Activated naive CD4-positive, alpha-beta T cell treated with anti-CD3 and anti-CD28 coated beads, Interleukin-2, amount 50 U/mL, for 16 hours (primary cell): ENCODE data around the gene SIRT2.
"Not testable (repeated sequence)": the region's sequence is repeated elsewhere in the genome, so short reads cannot be mapped to it uniquely, and the experiment has no call there.

Experiments
- DNase-seq: peaks from one replicate; pipeline ENCODE4 v3.0.0-alpha.2; 2020

SIRT2 gene

GRCh38 chr19:38862321-38863059 is 36.9 kb downstream of the SIRT2 start:
- no peak for DNase-seq

GRCh38 chr19:38861368-38861767 is 38.0 kb downstream of the SIRT2 start:
- DNase-seq = no peak

- not testable (repeated sequence) for DNase-seq
Observed at GRCh38 chr19:38859631-38860204, 39.7 kb downstream of the SIRT2 start.

DNA sequence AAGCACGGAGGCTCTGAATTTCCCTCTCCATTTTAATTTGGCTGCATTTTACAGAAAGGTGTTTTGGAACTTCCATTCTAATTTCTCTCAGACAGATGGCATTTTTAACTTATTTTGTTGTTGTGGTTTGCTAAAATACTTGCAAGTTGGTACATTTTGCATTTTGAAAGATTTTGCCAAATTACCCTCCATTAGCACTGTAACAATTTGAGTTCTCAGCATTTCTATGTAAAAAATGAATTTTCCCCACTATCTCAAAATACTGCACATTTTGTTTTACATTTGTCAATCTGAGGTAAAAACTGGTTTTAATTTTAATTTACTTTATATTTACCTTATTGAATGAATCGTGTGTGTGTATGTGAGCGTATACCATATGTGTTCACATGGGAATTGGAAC is 42.6 kb downstream of the SIRT2 start:
- DNase-seq = no peak

DNA sequence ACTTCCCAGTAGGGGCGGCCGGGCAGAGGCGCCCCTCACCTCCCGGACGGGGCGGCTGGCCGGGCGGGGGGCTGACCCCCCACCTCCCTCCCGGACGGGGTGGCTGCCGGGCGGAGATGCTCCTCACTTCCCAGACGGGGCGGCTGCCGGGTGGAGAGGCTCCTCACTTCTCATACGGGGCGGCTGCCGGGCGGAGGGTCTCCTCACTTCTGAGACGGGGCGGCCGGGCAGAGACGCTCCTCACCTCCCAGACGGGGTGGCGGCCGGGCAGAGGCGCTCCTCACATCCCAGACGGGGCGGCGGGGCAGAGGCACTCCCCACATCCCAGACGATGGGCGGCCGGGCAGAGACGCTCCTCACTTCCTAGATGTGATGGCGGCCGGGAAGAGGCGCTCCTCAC is 43.7 kb downstream of the SIRT2 start:
- not testable (repeated sequence) for DNase-seq

DNA sequence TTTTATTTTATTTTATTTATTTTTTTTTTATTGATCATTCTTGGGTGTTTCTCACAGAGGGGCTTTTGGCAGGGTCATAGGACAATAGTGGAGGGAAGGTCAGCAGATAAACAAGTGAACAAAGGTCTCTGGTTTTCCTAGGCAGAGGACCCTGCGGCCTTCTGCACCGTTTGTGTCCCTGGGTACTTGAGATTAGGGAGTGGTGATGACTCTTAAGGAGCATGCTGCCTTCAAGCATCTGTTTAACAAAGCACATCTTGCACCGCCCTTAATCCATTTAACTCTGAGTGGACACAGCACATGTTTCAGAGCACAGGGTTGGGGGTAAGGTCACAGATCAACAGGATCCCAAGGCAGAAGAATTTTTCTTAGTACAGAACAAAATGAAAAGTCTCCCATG is 44.5 kb downstream of the SIRT2 start:
- not testable (repeated sequence) for DNase-seq

- no peak for DNase-seq
Observed at GRCh38 chr19:38853214-38853613, 46.2 kb downstream of the SIRT2 start.

GRCh38 chr19:38852231-38853044 is 47.0 kb downstream of the SIRT2 start:
- DNase-seq = peak; percentile 60

DNA sequence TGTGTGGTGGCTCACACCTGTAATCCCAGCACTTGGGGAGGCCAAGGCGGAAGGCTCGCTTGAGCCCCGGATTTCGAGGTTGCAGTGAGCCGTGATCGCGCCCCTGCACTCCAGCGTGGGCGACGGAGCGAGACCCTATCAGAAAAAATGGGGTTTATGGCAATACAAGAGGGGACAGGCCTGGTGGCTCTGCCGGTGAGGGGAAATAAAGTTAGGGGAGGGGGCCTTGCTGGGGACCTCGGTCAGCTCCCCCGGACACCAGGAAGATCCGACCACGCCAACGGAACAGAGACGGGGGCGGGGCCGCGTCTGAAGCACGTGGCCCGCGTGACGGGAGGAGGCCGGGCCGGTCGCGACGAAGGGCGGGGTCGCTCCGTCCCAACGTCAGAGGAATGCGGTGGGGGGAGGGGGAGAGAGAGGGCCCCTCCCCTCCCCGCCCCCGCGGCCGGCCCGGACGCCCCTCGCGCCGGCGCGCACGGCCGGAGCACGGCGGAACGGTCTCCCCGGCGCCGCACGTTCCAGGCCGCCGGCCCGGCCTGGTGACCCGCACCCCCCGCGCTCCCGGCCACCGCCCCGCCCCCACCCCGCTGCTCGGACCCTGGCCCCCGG is 47.7 kb downstream of the SIRT2 start:
- DNase-seq = peak; percentile 91

DNA sequence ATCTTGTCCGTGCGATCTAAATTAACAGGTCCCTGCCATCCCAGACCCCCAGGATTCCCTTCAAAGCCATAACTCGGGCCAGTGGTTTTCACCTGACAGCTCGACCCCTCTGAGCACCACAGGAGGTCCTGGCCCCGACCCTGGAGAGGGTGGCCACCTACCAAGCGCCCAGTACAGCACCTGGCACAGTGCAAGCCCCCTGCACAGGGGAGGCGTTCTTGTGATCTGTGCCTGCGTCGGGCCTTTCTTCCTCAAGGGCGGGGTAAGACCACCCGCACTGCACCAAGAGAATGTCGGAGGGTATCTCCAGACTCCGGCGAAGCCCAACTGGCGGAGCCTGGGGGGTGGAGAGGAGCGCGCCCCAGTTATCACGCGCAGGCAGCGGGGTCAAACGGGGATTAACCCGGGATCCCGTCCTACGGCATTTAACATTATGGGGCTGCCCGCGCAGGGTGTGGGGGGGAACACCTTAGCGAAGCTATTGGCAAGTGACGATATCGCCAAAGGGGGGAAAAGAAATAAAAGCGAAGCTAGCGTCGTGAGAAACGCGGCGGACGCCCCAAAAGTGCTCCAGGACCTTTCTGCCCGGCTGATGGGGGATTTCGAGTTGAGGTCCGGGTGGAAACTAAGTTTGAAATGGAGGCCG is 48.3 kb downstream of the SIRT2 start:
- DNase-seq = peak; percentile 43

DNA sequence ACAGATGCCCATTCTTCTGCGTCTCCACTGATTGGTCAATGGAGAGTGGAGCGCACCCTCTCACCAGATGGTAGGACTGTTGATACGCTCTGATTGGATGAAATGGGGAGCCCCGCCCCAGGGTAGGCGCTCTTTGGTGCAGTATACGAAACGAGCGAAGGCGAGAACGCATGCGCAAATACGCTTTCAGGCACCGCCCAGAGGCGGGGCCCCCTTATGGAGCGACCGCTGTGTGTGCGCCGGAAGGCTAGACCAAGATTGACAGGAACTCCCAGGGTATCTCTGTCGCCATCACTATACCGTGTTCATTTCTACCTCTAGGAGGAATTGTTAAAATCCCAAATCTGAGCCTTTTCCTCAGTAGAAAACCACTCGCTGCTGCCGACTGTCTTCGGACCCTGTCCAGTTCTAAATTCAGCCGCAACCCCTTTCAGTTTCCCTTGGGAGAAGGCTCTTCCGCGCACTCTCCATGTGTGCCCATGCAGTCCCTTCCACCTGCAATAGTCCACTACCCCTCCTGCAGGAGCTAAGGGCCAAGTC is 48.9 kb downstream of the SIRT2 start:
- DNase-seq = no peak

DNA sequence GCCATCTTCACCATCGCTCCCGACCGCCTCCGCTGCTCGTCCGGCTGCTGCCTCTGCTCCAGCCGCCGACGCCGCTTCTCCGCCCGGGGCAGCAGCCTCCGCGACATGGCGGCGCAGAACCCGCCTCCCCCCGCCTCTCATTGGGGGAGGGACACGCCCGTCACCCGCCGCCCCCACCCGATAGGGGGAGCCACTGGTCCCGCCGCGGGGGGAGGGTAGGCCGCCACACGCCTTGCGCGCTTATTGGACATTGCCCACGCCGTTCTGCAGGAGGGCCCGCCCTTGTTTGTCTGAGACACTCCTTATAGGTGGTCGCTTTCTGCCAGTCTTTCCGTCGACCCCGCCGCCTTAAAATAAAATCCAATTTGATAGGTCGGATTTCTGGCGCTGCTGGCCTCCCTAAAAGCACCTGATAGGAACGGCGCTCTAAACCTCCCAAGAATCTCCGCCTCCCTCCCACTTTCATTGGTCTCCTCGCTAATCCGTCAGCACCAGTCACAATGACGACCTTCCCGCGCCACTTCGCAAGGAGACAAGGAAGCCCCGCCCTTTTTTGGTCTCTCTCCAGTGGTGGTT is 49.5 kb downstream of the SIRT2 start, which contains the start of gene HNRNPL:
HNRNPL (minus strand) TSS at position 127 of the 576 bp plus-strand sequence; CDS start at position 107, 20 bp downstream.
- DNase-seq = peak; percentile 99

GRCh38 chr19:38849147-38849859 is 50.1 kb downstream of the SIRT2 start:
- peak; percentile 99 for DNase-seq

DNA sequence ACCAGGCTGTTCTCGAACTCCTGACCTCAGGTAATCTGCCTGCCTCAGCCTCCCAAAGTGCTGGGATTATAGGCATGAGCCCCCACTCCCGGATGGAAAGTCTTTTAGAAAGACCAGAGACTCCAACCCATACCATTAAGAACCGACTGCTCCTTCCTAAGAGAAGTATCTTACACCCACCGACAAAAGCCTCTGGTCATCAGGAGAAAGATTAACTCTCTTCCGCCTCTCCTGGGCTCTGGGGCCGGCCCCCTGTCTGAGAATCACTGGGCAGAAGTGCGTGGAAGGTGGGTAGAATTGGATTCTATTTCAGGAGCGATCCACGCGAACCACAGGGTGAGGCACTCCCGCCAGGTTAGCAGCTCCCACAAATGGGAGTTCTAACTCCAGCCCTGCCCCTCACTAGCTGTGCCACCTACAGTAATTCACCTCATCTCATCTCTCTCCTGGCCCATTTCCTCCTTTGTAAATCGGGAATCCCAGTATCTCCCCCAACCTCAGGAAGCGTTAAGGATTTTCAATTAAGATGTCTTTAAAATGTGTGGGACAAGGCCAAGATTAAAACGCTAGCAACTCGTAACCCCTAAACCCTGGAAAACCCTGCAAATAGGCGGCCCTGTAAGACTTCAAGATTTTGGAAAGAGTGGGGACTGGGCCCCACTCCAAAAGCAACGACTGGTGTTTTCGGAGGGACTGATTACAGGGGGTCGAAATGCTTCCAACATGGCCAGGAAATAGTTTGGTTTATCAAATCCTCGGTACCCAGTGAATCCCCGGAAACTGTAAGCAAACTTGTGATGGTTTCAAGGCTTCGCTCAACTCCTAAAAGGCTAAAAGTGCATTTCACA is 50.9 kb downstream of the SIRT2 start:
- DNase-seq = no peak

DNA sequence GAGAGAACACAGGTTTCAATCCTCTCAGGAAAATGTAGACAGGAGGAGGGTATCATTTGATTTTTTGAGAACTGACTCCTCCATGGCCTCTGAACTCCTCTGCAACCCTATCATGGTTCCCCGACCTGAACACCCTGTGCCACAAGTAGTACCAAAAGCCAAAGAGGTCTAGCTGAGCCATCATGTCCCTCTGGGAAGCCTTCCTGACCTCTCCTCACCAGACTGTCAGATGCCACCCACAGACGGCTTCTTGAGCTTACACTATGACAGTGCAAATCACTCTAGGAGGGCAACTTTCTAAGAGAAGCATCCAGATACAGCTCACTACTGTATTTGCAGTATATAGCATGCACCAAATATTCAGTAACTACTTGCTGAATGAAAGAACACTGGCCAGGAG is 53.3 kb downstream of the SIRT2 start:
- DNase-seq = no peak

- DNase-seq = no peak
Observed at GRCh38 chr19:38845374-38846024, 53.9 kb downstream of the SIRT2 start.

DNA sequence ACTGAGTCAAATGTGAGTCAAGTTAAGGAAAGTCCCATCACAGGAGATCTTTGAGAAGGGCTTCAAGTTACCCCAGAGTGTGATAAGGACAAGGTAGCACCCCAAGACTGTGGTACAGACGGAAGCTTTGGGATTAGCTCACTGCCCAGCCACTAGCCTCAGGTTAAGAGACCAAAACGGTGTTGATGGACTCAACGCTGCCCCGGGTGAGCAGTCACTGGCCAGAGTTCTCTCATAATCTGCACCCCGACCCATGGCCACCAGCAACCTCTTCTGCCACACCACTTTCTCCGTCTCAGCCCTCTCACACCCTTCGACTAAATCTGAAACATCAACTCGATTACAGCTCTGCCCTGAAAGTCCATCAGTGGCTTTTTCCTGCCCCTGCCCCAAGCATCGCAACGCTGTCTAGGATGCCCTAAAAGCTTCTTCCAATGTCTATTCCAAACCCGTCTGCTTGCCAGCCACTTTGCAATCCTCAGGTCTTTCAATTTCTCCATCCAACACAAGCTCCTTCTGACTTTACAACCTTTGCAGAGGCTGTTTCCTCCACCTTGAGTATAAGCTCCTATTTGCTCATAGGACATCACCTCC is 55.2 kb downstream of the SIRT2 start:
- no peak for DNase-seq

- no peak for DNase-seq
Observed at GRCh38 chr19:38843175-38843758, 56.2 kb downstream of the SIRT2 start.
